IMR-90 (cell line): ENCODE measurements around the gene SSX4. TPM values are rescaled to one million over a fixed set of nuclear protein-coding genes. Genes with fewer than 3 reads are reported as not detected.
"Not testable (repeated sequence)": the region's sequence is repeated elsewhere in the genome, so short reads cannot be mapped to it uniquely, and the experiment has no call there.

Experiments
- ATAC-seq: fragments of 200-7000 bp; cut with Tn5 transposase; 2 replicates; pipeline ENCODE4 v1.9.1; 2020; ENCODE audit warnings: low read depth, mild to moderate bottlenecking, moderate library complexity
- BruUV-seq: library from RNA; stranded (reverse); fragments of 400-500 nt; replicated peaks from 2 replicates; lab custom pipeline; 2021; lab: Mats Ljungman, UMichigan
- CTCF ChIA-PET: fragments of 300-600 bp; formaldehyde crosslinking; extraction: SDS; loops from one replicate; lab custom pipeline; 2021; ENCODE audit warnings: antibody characterized with exemption; lab: Yijun Ruan, JAX
- POLR2A ChIA-PET: fragments of 300-600 bp; sonication (Branson Sonifier 250); formaldehyde crosslinking; loops from one replicate; lab custom pipeline; 2022; ENCODE audit warnings: antibody characterized with exemption; ENCODE audit not compliant: unreplicated experiment; lab: Charles Lee
- DNase-seq: peaks from one replicate; pipeline ENCODE4 v3.0.0; 2013
- H2AFZ ChIP-seq: replicated peaks from 2 replicates; pipeline ENCODE3; 2013; ENCODE audit warnings: low read length, mild to moderate bottlenecking; ENCODE audit not compliant: poor library complexity
- H2AK5ac ChIP-seq: 2 replicates; pipeline ENCODE4 v1.6.1; 2013; ENCODE audit warnings: low read depth, low read length, inconsistent platforms
- H2AK9ac ChIP-seq: replicated peaks from 2 replicates; pipeline ENCODE3; 2013; ENCODE audit warnings: mild to moderate bottlenecking, low read depth, low read length, moderate library complexity; ENCODE audit not compliant: poor library complexity
- H2BK120ac ChIP-seq: 2 replicates; pipeline ENCODE4 v1.6.1; 2013; ENCODE audit warnings: low read depth, low read length, inconsistent platforms
- H2BK15ac ChIP-seq: 3 replicates; pipeline ENCODE4 v1.6.1; 2013; ENCODE audit warnings: low read depth, low read length, inconsistent platforms
- H2BK20ac ChIP-seq: 2 replicates; pipeline ENCODE4 v1.6.1; 2013; ENCODE audit warnings: low read depth, mild to moderate bottlenecking, inconsistent platforms, low read length, moderate library complexity
- H2BK5ac ChIP-seq: 2 replicates; pipeline ENCODE4 v1.6.1; 2013; ENCODE audit warnings: mild to moderate bottlenecking, low read depth, low read length, inconsistent platforms; ENCODE audit not compliant: poor library complexity, severe bottlenecking
- H3K14ac ChIP-seq: replicated peaks from 2 replicates; pipeline ENCODE4 v1.6.1; 2013; ENCODE audit warnings: low read depth, low read length, inconsistent platforms
- H3K18ac ChIP-seq: 2 replicates; pipeline ENCODE4 v1.6.1; 2013; ENCODE audit warnings: low read depth, low read length, control low read depth
- H3K23ac ChIP-seq: 2 replicates; pipeline ENCODE4 v1.6.1; 2013; ENCODE audit warnings: low read depth, low read length, inconsistent platforms
- H3K27ac ChIP-seq: 2 replicates; pipeline ENCODE4 v1.5.1; 2013; ENCODE audit warnings: mild to moderate bottlenecking, control low read depth, low read length; ENCODE audit not compliant: insufficient read depth
- H3K27me3 ChIP-seq: 2 replicates; pipeline ENCODE4 v1.6.1; 2013; ENCODE audit warnings: low read length; ENCODE audit not compliant: control insufficient read depth, insufficient read depth
- H3K36me3 ChIP-seq: 2 replicates; pipeline ENCODE4 v1.6.1; 2013; ENCODE audit warnings: low read length, mixed read lengths; ENCODE audit not compliant: control insufficient read depth, insufficient read depth
- H3K4ac ChIP-seq: 2 replicates; pipeline ENCODE4 v1.6.1; 2013; ENCODE audit warnings: low read depth, low read length, inconsistent platforms
- H3K4me1 ChIP-seq: 2 replicates; pipeline ENCODE4 v1.6.1; 2013; ENCODE audit warnings: low read length, mixed read lengths; ENCODE audit not compliant: control insufficient read depth, insufficient read depth
- H3K4me2 ChIP-seq: 2 replicates; pipeline ENCODE4 v1.6.1; 2013; ENCODE audit warnings: low read depth, mild to moderate bottlenecking, control low read depth, low read length, moderate library complexity
- H3K4me3 ChIP-seq: 2 replicates; pipeline ENCODE4 v1.5.1; 2013; ENCODE audit warnings: low read depth, mild to moderate bottlenecking, control low read depth, low read length, moderate library complexity; ENCODE audit not compliant: insufficient read depth
- H3K56ac ChIP-seq: 2 replicates; pipeline ENCODE4 v1.6.1; 2013; ENCODE audit warnings: low read length, inconsistent platforms; ENCODE audit not compliant: insufficient read depth; ENCODE audit errors: extremely low read depth
- H3K79me1 ChIP-seq, 2 experiments: 2 replicates each; pipeline ENCODE4 v1.6.1; 2013; ENCODE audit warnings: low read length in 2 of 2, inconsistent platforms in 1 of 2, low read depth in 1 of 2
- H3K9ac ChIP-seq: 2 replicates; pipeline ENCODE4 v1.6.1; 2013; ENCODE audit warnings: low read depth, low read length, control low read depth
- H3K9me1 ChIP-seq: 2 replicates; pipeline ENCODE4 v1.6.1; 2013; ENCODE audit warnings: low read length, inconsistent platforms; ENCODE audit not compliant: insufficient read depth
- H3K9me3 ChIP-seq: 2 replicates; pipeline ENCODE4 v1.6.1; 2013; ENCODE audit warnings: low read length; ENCODE audit not compliant: control insufficient read depth, insufficient read depth
- H4K20me1 ChIP-seq: 2 replicates; pipeline ENCODE4 v1.6.1; 2013; ENCODE audit warnings: low read length, inconsistent platforms; ENCODE audit not compliant: insufficient read depth
- H4K5ac ChIP-seq: 2 replicates; pipeline ENCODE4 v1.6.1; 2013; ENCODE audit warnings: mild to moderate bottlenecking, low read depth, low read length, control low read depth
- H4K8ac ChIP-seq, 2 experiments: 2 replicates each; pipeline ENCODE4 v1.6.1; 2013; ENCODE audit warnings: low read depth in 2 of 2, low read length in 2 of 2, control low read depth in 1 of 2, inconsistent platforms in 1 of 2
- H4K91ac ChIP-seq: 2 replicates; pipeline ENCODE4 v1.6.1; 2013; ENCODE audit warnings: low read depth, low read length, inconsistent platforms; ENCODE audit not compliant: insufficient read depth
- MAFK ChIP-seq: IDR thresholded peaks from 2 replicates; pipeline ENCODE4 v1.6.1; 2012; ENCODE audit warnings: low read depth, low read length, improper control_type of control experiment
- WGBS, 2 experiments: methylation state at CpG; one replicate each; pipeline versions ENCODE4 v1.1.5 to v1.1.7; 2013; ENCODE audit warnings: missing lambda C conversion rate in 2 of 2; ENCODE audit not compliant: insufficient read length in 1 of 2; ENCODE audit errors: extremely low coverage in 2 of 2; 5-methylcytosine and 5-hydroxymethylcytosine counted together
- dilution Hi-C: fragments of 300-500 bp; cut with HindIII; formaldehyde crosslinking; loops from one replicate; pipeline ENCODE4 v1.14.3; 2018; ENCODE audit warnings: low sequenced_read_pairs; ENCODE audit not compliant: unreplicated experiment
- in situ Hi-C: fragments of 300-500 bp; cut with MboI; formaldehyde crosslinking; loops from 3 replicates; pipeline ENCODE4 v1.14.3; 2019; ENCODE audit warnings: low sequenced_read_pairs, inconsistent platforms, mixed read lengths
- intact Hi-C: fragments of 100-400 bp; cut with micrococcal nuclease; formaldehyde crosslinking; loops from 2 replicates; pipeline ENCODE4 v1.10.0; 2022
- polyA plus RNA-seq, 3 experiments: library from polyadenylated mRNA; depleted of rRNA; stranded (reverse); fragments of >200 nt; gene quantifications; 2 replicates each; pipeline ENCODE4 v1.2.3, GENCODE V29; 2012; ENCODE audit warnings: low replicate concordance in 1 of 3
- total RNA-seq: library from RNA; depleted of rRNA; stranded (reverse); fragments of >200 nt; gene quantifications from 2 replicates; pipeline ENCODE4 v1.2.3, GENCODE V29; 2012

SSX4 gene
- total and polyA plus RNA-seq, 2 of the 4 experiments (the other 2 are of a cell fraction), result not detected

- H2BK20ac ChIP-seq, H3K23ac ChIP-seq, H3K36me3 ChIP-seq, dilution Hi-C loops, CTCF ChIA-PET, H3K4me3 ChIP-seq, H2AK5ac ChIP-seq, H3K9ac ChIP-seq, BruUV-seq, H3K9me1 ChIP-seq, H3K18ac ChIP-seq, H4K20me1 ChIP-seq, H3K4me2 ChIP-seq, H4K5ac ChIP-seq, DNase-seq, H3K27ac ChIP-seq, H3K4me1 ChIP-seq, H3K4ac ChIP-seq, H4K91ac ChIP-seq, H2BK120ac ChIP-seq, POLR2A ChIA-PET, H2AFZ ChIP-seq, in situ Hi-C loops, H4K8ac ChIP-seq, H2BK5ac ChIP-seq, ATAC-seq, H3K56ac ChIP-seq, H2BK15ac ChIP-seq, H3K27me3 ChIP-seq, H2AK9ac ChIP-seq, intact Hi-C loops, H3K14ac ChIP-seq, H3K9me3 ChIP-seq, H3K79me1 ChIP-seq: not testable (repeated sequence)
- no CpG with 5 or more reads among the region's 5 CpGs for whole genome bisulfite sequencing, 2 experiments
- peak; percentile 44; the same call in 1 of the 2 replicates for TF ChIP-seq MAFK
These were observed 46.3 kb downstream of the SSX4 start for GRCh38 chrX:48429606-48430005.

- H2BK120ac ChIP-seq, BruUV-seq, H4K20me1 ChIP-seq, H3K4me2 ChIP-seq, in situ Hi-C loops, H3K4me1 ChIP-seq, H4K8ac ChIP-seq, H3K56ac ChIP-seq, H3K14ac ChIP-seq, H3K9me1 ChIP-seq, H3K9me3 ChIP-seq, CTCF ChIA-PET, H3K27me3 ChIP-seq, H3K23ac ChIP-seq, intact Hi-C loops, DNase-seq, H2AK5ac ChIP-seq, H3K4ac ChIP-seq, dilution Hi-C loops, H3K18ac ChIP-seq, H3K4me3 ChIP-seq, H4K91ac ChIP-seq, H2BK5ac ChIP-seq, H2AFZ ChIP-seq, H3K27ac ChIP-seq, H4K5ac ChIP-seq, H3K79me1 ChIP-seq, H2BK15ac ChIP-seq, H3K9ac ChIP-seq, H2AK9ac ChIP-seq, H2BK20ac ChIP-seq, H3K36me3 ChIP-seq, ATAC-seq, POLR2A ChIA-PET: not testable (repeated sequence)
- no CpG with 5 or more reads among the region's 4 CpGs for WGBS, 2 experiments
These were observed 46.8 kb downstream of the SSX4 start for GRCh38 chrX:48430166-48430565.
